IMR-90 (cell line): ENCODE data around the gene NDUFA5. TPM values are rescaled to one million over a fixed set of nuclear protein-coding genes. Genes with fewer than 3 reads are reported as not detected.

Source experiments
- ATAC-seq: fragments of 200-7000 bp; cut with Tn5 transposase; 2 replicates; pipeline ENCODE4 v1.9.1; 2020; ENCODE audit warnings: low read depth, mild to moderate bottlenecking, moderate library complexity
- BruUV-seq: library from RNA; stranded (reverse); fragments of 400-500 nt; replicated peaks from 2 replicates; lab custom pipeline; 2021; lab: Mats Ljungman, UMichigan
- CTCF ChIA-PET: fragments of 300-600 bp; formaldehyde crosslinking; extraction: SDS; loops from one replicate; lab custom pipeline; 2021; ENCODE audit warnings: antibody characterized with exemption; lab: Yijun Ruan, JAX
- POLR2A ChIA-PET: fragments of 300-600 bp; sonication (Branson Sonifier 250); formaldehyde crosslinking; loops from one replicate; lab custom pipeline; 2022; ENCODE audit warnings: antibody characterized with exemption; ENCODE audit not compliant: unreplicated experiment; lab: Charles Lee
- DNase-seq: peaks from one replicate; pipeline ENCODE4 v3.0.0; 2013
- H2AFZ ChIP-seq: replicated peaks from 2 replicates; pipeline ENCODE3; 2013; ENCODE audit warnings: low read length, mild to moderate bottlenecking; ENCODE audit not compliant: poor library complexity
- H2AK5ac ChIP-seq: 2 replicates; pipeline ENCODE4 v1.6.1; 2013; ENCODE audit warnings: low read depth, low read length, inconsistent platforms
- H2AK9ac ChIP-seq: replicated peaks from 2 replicates; pipeline ENCODE3; 2013; ENCODE audit warnings: mild to moderate bottlenecking, low read depth, low read length, moderate library complexity; ENCODE audit not compliant: poor library complexity
- H2BK120ac ChIP-seq: 2 replicates; pipeline ENCODE4 v1.6.1; 2013; ENCODE audit warnings: low read depth, low read length, inconsistent platforms
- H2BK15ac ChIP-seq: 3 replicates; pipeline ENCODE4 v1.6.1; 2013; ENCODE audit warnings: low read depth, low read length, inconsistent platforms
- H2BK20ac ChIP-seq: 2 replicates; pipeline ENCODE4 v1.6.1; 2013; ENCODE audit warnings: low read depth, mild to moderate bottlenecking, inconsistent platforms, low read length, moderate library complexity
- H2BK5ac ChIP-seq: 2 replicates; pipeline ENCODE4 v1.6.1; 2013; ENCODE audit warnings: mild to moderate bottlenecking, low read depth, low read length, inconsistent platforms; ENCODE audit not compliant: poor library complexity, severe bottlenecking
- H3K14ac ChIP-seq: replicated peaks from 2 replicates; pipeline ENCODE4 v1.6.1; 2013; ENCODE audit warnings: low read depth, low read length, inconsistent platforms
- H3K18ac ChIP-seq: 2 replicates; pipeline ENCODE4 v1.6.1; 2013; ENCODE audit warnings: low read depth, low read length, control low read depth
- H3K23ac ChIP-seq: 2 replicates; pipeline ENCODE4 v1.6.1; 2013; ENCODE audit warnings: low read depth, low read length, inconsistent platforms
- H3K27ac ChIP-seq: 2 replicates; pipeline ENCODE4 v1.5.1; 2013; ENCODE audit warnings: mild to moderate bottlenecking, control low read depth, low read length; ENCODE audit not compliant: insufficient read depth
- H3K27me3 ChIP-seq: 2 replicates; pipeline ENCODE4 v1.6.1; 2013; ENCODE audit warnings: low read length; ENCODE audit not compliant: control insufficient read depth, insufficient read depth
- H3K36me3 ChIP-seq: 2 replicates; pipeline ENCODE4 v1.6.1; 2013; ENCODE audit warnings: low read length, mixed read lengths; ENCODE audit not compliant: control insufficient read depth, insufficient read depth
- H3K4ac ChIP-seq: 2 replicates; pipeline ENCODE4 v1.6.1; 2013; ENCODE audit warnings: low read depth, low read length, inconsistent platforms
- H3K4me1 ChIP-seq: 2 replicates; pipeline ENCODE4 v1.6.1; 2013; ENCODE audit warnings: low read length, mixed read lengths; ENCODE audit not compliant: control insufficient read depth, insufficient read depth
- H3K4me2 ChIP-seq: 2 replicates; pipeline ENCODE4 v1.6.1; 2013; ENCODE audit warnings: low read depth, mild to moderate bottlenecking, control low read depth, low read length, moderate library complexity
- H3K4me3 ChIP-seq: 2 replicates; pipeline ENCODE4 v1.5.1; 2013; ENCODE audit warnings: low read depth, mild to moderate bottlenecking, control low read depth, low read length, moderate library complexity; ENCODE audit not compliant: insufficient read depth
- H3K56ac ChIP-seq: 2 replicates; pipeline ENCODE4 v1.6.1; 2013; ENCODE audit warnings: low read length, inconsistent platforms; ENCODE audit not compliant: insufficient read depth; ENCODE audit errors: extremely low read depth
- H3K79me1 ChIP-seq, 2 experiments: 2 replicates each; pipeline ENCODE4 v1.6.1; 2013; ENCODE audit warnings: low read length in 2 of 2, inconsistent platforms in 1 of 2, low read depth in 1 of 2
- H3K9ac ChIP-seq: 2 replicates; pipeline ENCODE4 v1.6.1; 2013; ENCODE audit warnings: low read depth, low read length, control low read depth
- H3K9me1 ChIP-seq: 2 replicates; pipeline ENCODE4 v1.6.1; 2013; ENCODE audit warnings: low read length, inconsistent platforms; ENCODE audit not compliant: insufficient read depth
- H3K9me3 ChIP-seq: 2 replicates; pipeline ENCODE4 v1.6.1; 2013; ENCODE audit warnings: low read length; ENCODE audit not compliant: control insufficient read depth, insufficient read depth
- H4K20me1 ChIP-seq: 2 replicates; pipeline ENCODE4 v1.6.1; 2013; ENCODE audit warnings: low read length, inconsistent platforms; ENCODE audit not compliant: insufficient read depth
- H4K5ac ChIP-seq: 2 replicates; pipeline ENCODE4 v1.6.1; 2013; ENCODE audit warnings: mild to moderate bottlenecking, low read depth, low read length, control low read depth
- H4K8ac ChIP-seq, 2 experiments: 2 replicates each; pipeline ENCODE4 v1.6.1; 2013; ENCODE audit warnings: low read depth in 2 of 2, low read length in 2 of 2, control low read depth in 1 of 2, inconsistent platforms in 1 of 2
- H4K91ac ChIP-seq: 2 replicates; pipeline ENCODE4 v1.6.1; 2013; ENCODE audit warnings: low read depth, low read length, inconsistent platforms; ENCODE audit not compliant: insufficient read depth
- CEBPB ChIP-seq: IDR thresholded peaks from 2 replicates; pipeline ENCODE4 v1.6.1; 2012; ENCODE audit warnings: low read depth, low read length, improper control_type of control experiment
- CHD1 ChIP-seq: IDR thresholded peaks from 2 replicates; pipeline ENCODE4 v1.6.1; 2012; ENCODE audit warnings: low read depth, low read length, improper control_type of control experiment
- FOS ChIP-seq: fragments of 150-350 bp; IDR thresholded peaks from 2 replicates; pipeline ENCODE4 v1.6.1; 2016; ENCODE audit warnings: low read depth, low read length
- MAFK ChIP-seq: IDR thresholded peaks from 2 replicates; pipeline ENCODE4 v1.6.1; 2012; ENCODE audit warnings: low read depth, low read length, improper control_type of control experiment
- MAZ ChIP-seq: IDR thresholded peaks from 2 replicates; pipeline ENCODE4 v1.6.1; 2012; ENCODE audit warnings: low read depth, mild to moderate bottlenecking, low read length, improper control_type of control experiment, moderate library complexity, borderline replicate concordance
- NFE2L2 ChIP-seq: fragments of 150-350 bp; IDR thresholded peaks from 2 replicates; pipeline ENCODE4 v1.6.1; 2016; ENCODE audit warnings: low read depth, mild to moderate bottlenecking, low read length
- POLR2A ChIP-seq: IDR thresholded peaks from 2 replicates; pipeline ENCODE4 v1.6.1; 2012; ENCODE audit warnings: mild to moderate bottlenecking, low read depth, low read length
- RCOR1 ChIP-seq: IDR thresholded peaks from 2 replicates; pipeline ENCODE4 v1.6.1; 2012; ENCODE audit warnings: mild to moderate bottlenecking, low read length, improper control_type of control experiment; ENCODE audit not compliant: insufficient replicate concordance
- SMC3 ChIP-seq: fragments of 150-350 bp; IDR thresholded peaks from 2 replicates; pipeline ENCODE4 v1.6.1; 2016; ENCODE audit warnings: low read depth, mild to moderate bottlenecking, antibody characterized with exemption, low read length, moderate library complexity
- USF2 ChIP-seq: fragments of 150-350 bp; IDR thresholded peaks from 2 replicates; pipeline ENCODE4 v1.6.1; 2017; ENCODE audit warnings: mild to moderate bottlenecking, antibody characterized with exemption, low read length, low read depth
- WGBS, 2 experiments: methylation state at CpG; one replicate each; pipeline versions ENCODE4 v1.1.5 to v1.1.7; 2013; ENCODE audit warnings: missing lambda C conversion rate in 2 of 2; ENCODE audit not compliant: insufficient read length in 1 of 2; ENCODE audit errors: extremely low coverage in 2 of 2; 5-methylcytosine and 5-hydroxymethylcytosine counted together
- dilution Hi-C: fragments of 300-500 bp; cut with HindIII; formaldehyde crosslinking; loops from one replicate; pipeline ENCODE4 v1.14.3; 2018; ENCODE audit warnings: low sequenced_read_pairs; ENCODE audit not compliant: unreplicated experiment
- in situ Hi-C: fragments of 300-500 bp; cut with MboI; formaldehyde crosslinking; loops from 3 replicates; pipeline ENCODE4 v1.14.3; 2019; ENCODE audit warnings: low sequenced_read_pairs, inconsistent platforms, mixed read lengths
- intact Hi-C: fragments of 100-400 bp; cut with micrococcal nuclease; formaldehyde crosslinking; loops from 2 replicates; pipeline ENCODE4 v1.10.0; 2022
- polyA plus RNA-seq, 3 experiments: library from polyadenylated mRNA; depleted of rRNA; stranded (reverse); fragments of >200 nt; gene quantifications; 2 replicates each; pipeline ENCODE4 v1.2.3, GENCODE V29; 2012; ENCODE audit warnings: low replicate concordance in 1 of 3
- total RNA-seq: library from RNA; depleted of rRNA; stranded (reverse); fragments of >200 nt; gene quantifications from 2 replicates; pipeline ENCODE4 v1.2.3, GENCODE V29; 2012
- TF ChIP-seq, protein P1 (sequence below): fragments of 150-350 bp; IDR thresholded peaks from 2 replicates; pipeline ENCODE4 v1.6.1; 2016; ENCODE audit warnings: low read depth, mild to moderate bottlenecking, low read length, moderate library complexity, borderline replicate concordance

Gene NDUFA5
- total and polyA plus RNA-seq, 2 of the 4 experiments (the other 2 are of a cell fraction) = 2.9 to 12.1 TPM

- dilution Hi-C loops = no loop called here
- Histone ChIP-seq H2BK15ac (no peak overlapping the region), H3K14ac (no peak overlapping the region), H2BK5ac (no peak overlapping the region), H4K5ac (no peak overlapping the region), H3K27me3 (no peaks in the 10 kb centered on the region), H3K27ac (no peak overlapping the region), H4K91ac (no peak overlapping the region), H3K9me1 (no peaks in the 10 kb centered on the region), H3K9me3 (no peaks in the 10 kb centered on the region), H2BK20ac (no peak overlapping the region), H4K20me1 (no peaks in the 10 kb centered on the region), H2AK5ac (no peak overlapping the region), H2BK120ac (no peak overlapping the region), H2AK9ac (no peak overlapping the region), H2AFZ (no peak overlapping the region), H4K8ac (no peak overlapping the region), H3K4ac (no peak overlapping the region), H3K9ac (no peak overlapping the region), H3K4me1 (no peaks in the 10 kb centered on the region), H3K36me3 (no peaks in the 10 kb centered on the region), H3K4me3 (no peak overlapping the region), H3K23ac (no peak overlapping the region), H3K56ac (no peak overlapping the region), H3K18ac (no peak overlapping the region), H3K79me1 (no peaks in the 10 kb centered on the region), H3K4me2 (no peak overlapping the region)
- no TSS peak for BruUV-seq
- POLR2A ChIA-PET = no interaction called here
- intact Hi-C loops = no loop called here
- TF ChIP-seq MAFK (no peak), NFE2L2 (no peak), FOS (no peak), POLR2A (no peak), CHD1 (no peak), RCOR1 (no peak), SMC3 (no peak), MAZ (no peak), USF2 (no peak), CEBPB (no peak)
- TF ChIP-seq, protein P1, sequence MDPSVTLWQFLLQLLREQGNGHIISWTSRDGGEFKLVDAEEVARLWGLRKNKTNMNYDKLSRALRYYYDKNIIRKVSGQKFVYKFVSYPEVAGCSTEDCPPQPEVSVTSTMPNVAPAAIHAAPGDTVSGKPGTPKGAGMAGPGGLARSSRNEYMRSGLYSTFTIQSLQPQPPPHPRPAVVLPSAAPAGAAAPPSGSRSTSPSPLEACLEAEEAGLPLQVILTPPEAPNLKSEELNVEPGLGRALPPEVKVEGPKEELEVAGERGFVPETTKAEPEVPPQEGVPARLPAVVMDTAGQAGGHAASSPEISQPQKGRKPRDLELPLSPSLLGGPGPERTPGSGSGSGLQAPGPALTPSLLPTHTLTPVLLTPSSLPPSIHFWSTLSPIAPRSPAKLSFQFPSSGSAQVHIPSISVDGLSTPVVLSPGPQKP = no peak
- in situ Hi-C loops = no loop called here
- CTCF ChIA-PET = interaction anchor here (0.6 to 0.9 kb wide), 2 partner anchors 79 to 112 kb away, joined by 3 read pairs; no protein-coding TSS in a partner anchor
- no peak for ATAC-seq
- no CpG with 5 or more reads among the region's 3 CpGs for WGBS, 2 experiments
- DNase-seq = no peak
Measured at GRCh38 chr7:123573341-123573740, 15.7 kb upstream of the NDUFA5 start.
